Measurements from ENCODE around the gene ZG16.
"Not testable (repeated sequence)": the region's sequence is repeated elsewhere in the genome, so short reads cannot be mapped to it uniquely, and the experiment has no call there.

The ZG16 gene

GRCh38 chr16:29737713-29738112 lies 40.3 kb upstream of the ZG16 start:
- H3K4me3 ChIP-seq (ENCODE audit: control insufficient read depth, low read depth, low read length): no peak overlapping the region
- no peak for DNase-seq (ENCODE audit: low read depth)
- TF ChIP-seq CTCF (IDR thresholded peaks at IDR 0.05; ENCODE audit: control insufficient read depth, insufficient read depth, low read depth, low read length, missing control alignments): no peak

GRCh38 chr16:29738514-29738913 lies 39.5 kb upstream of the ZG16 start:
- no peak for TF ChIP-seq CTCF (IDR thresholded peaks at IDR 0.05; ENCODE audit: control insufficient read depth, insufficient read depth, low read depth, low read length, missing control alignments)
- no peak overlapping the region for H3K4me3 ChIP-seq (ENCODE audit: control insufficient read depth, low read depth, low read length)
- DNase-seq (ENCODE audit: low read depth): no peak

GRCh38 chr16:29739927-29740629 lies 38.0 kb upstream of the ZG16 start:
- not testable (repeated sequence) for H3K4me3 ChIP-seq (ENCODE audit: control insufficient read depth, low read depth, low read length); DNase-seq (ENCODE audit: low read depth)

GRCh38 chr16:29740630-29741015 lies 37.4 kb upstream of the ZG16 start:
- not testable (repeated sequence) for H3K4me3 ChIP-seq (ENCODE audit: control insufficient read depth, low read depth, low read length); DNase-seq (ENCODE audit: low read depth)

GRCh38 chr16:29742683-29743275 lies 35.3 kb upstream of the ZG16 start:
- no peak for DNase-seq (ENCODE audit: low read depth)
- no peak overlapping the region for H3K4me3 ChIP-seq (ENCODE audit: control insufficient read depth, low read depth, low read length)

GRCh38 chr16:29743475-29743826 lies 34.6 kb upstream of the ZG16 start:
- TF ChIP-seq CTCF (IDR thresholded peaks at IDR 0.05; ENCODE audit: control insufficient read depth, insufficient read depth, low read depth, low read length, missing control alignments): no peak
- no peak for DNase-seq (ENCODE audit: low read depth)
- no peak overlapping the region for H3K4me3 ChIP-seq (ENCODE audit: control insufficient read depth, low read depth, low read length)

More at GRCh38 chr16:29742683-29743275, 35.3 kb upstream of the ZG16 start:
- TF ChIP-seq CTCF (IDR thresholded peaks at IDR 0.05; ENCODE audit: control insufficient read depth, insufficient read depth, low read depth, low read length, missing control alignments): no peak

GRCh38 chr16:29743827-29744531 lies 34.1 kb upstream of the ZG16 start:
- no peak for TF ChIP-seq CTCF (IDR thresholded peaks at IDR 0.05; ENCODE audit: control insufficient read depth, insufficient read depth, low read depth, low read length, missing control alignments)
- no peak for DNase-seq (ENCODE audit: low read depth)

More at GRCh38 chr16:29743827-29744531, 34.1 kb upstream of the ZG16 start:
- no peak overlapping the region for H3K4me3 ChIP-seq (ENCODE audit: control insufficient read depth, low read depth, low read length)

Data from AG09309 (cell line).